Kidney epithelial cell (primary cell): ENCODE measurements around the gene APBB1IP. TPM values are rescaled to one million over a fixed set of nuclear protein-coding genes. Genes with fewer than 3 reads are reported as not detected.

Experiments
- DNase-seq: peaks from one replicate; pipeline ENCODE4 v3.0.0-alpha.2; 2010; ENCODE audit warnings: low read depth
- H3K27me3 ChIP-seq: 2 replicates; pipeline ENCODE4 v1.6.0; 2011; ENCODE audit warnings: low read length; ENCODE audit not compliant: control insufficient read depth, insufficient read depth
- H3K36me3 ChIP-seq: 2 replicates; pipeline ENCODE4 v1.5.1; 2011; ENCODE audit warnings: low read length; ENCODE audit not compliant: control insufficient read depth, insufficient read depth
- H3K4me3 ChIP-seq: 2 replicates; pipeline ENCODE4 v1.5.1; 2011; ENCODE audit warnings: low read depth, mild to moderate bottlenecking, control low read depth, low read length
- CTCF ChIP-seq: IDR thresholded peaks from 2 replicates; pipeline ENCODE4 v1.5.1; 2011; ENCODE audit warnings: mild to moderate bottlenecking, moderate library complexity, low read length, control low read depth, inconsistent platforms; ENCODE audit not compliant: insufficient read depth, poor library complexity, severe bottlenecking
- total RNA-seq: library from RNA; depleted of rRNA; stranded (reverse); fragments of >200 nt; gene quantifications from 2 replicates; pipeline ENCODE4 v1.2.3, GENCODE V29; 2015

Gene APBB1IP
- total RNA-seq, 1 donor from 2014 or later: 1.8 TPM

- no peak overlapping the region for H3K4me3 ChIP-seq
- no peaks in the 10 kb centered on the region for H3K27me3 ChIP-seq
- no peak for DNase-seq
- no peak for TF ChIP-seq CTCF
- H3K36me3 ChIP-seq: no peaks in the 10 kb centered on the region
Observed at GRCh38 chr10:26506736-26507135, 68.6 kb downstream of the APBB1IP start.

- Histone ChIP-seq H3K27me3 (no peaks in the 10 kb centered on the region), H3K4me3 (no peak overlapping the region), H3K36me3 (no peaks in the 10 kb centered on the region)
- TF ChIP-seq CTCF: no peak
- DNase-seq: no peak
Observed at GRCh38 chr10:26507441-26507840, 69.3 kb downstream of the APBB1IP start.

- no peak for TF ChIP-seq CTCF
- no peak overlapping the region for H3K4me3 ChIP-seq
- H3K27me3 ChIP-seq: no peaks in the 10 kb centered on the region
- DNase-seq: no peak
- no peaks in the 10 kb centered on the region for H3K36me3 ChIP-seq
Observed at GRCh38 chr10:26508016-26508415, 69.9 kb downstream of the APBB1IP start.

GRCh38 chr10:26509307-26509706, 71.2 kb downstream of the APBB1IP start:
- no peak overlapping the region for H3K4me3 ChIP-seq
- no peaks in the 10 kb centered on the region for H3K36me3 ChIP-seq
- H3K27me3 ChIP-seq: no peaks in the 10 kb centered on the region
- TF ChIP-seq CTCF: no peak
- no peak for DNase-seq

- no peak for DNase-seq
- Histone ChIP-seq H3K27me3 (no peaks in the 10 kb centered on the region), H3K36me3 (no peaks in the 10 kb centered on the region), H3K4me3 (no peak overlapping the region)
- no peak for TF ChIP-seq CTCF
Observed at GRCh38 chr10:26513101-26513500, 75.0 kb downstream of the APBB1IP start.

GRCh38 chr10:26516540-26517101, 78.5 kb downstream of the APBB1IP start:
- DNase-seq: no peak
- Histone ChIP-seq H3K4me3 (no peak overlapping the region), H3K27me3 (no peaks in the 10 kb centered on the region), H3K36me3 (no peaks in the 10 kb centered on the region)
- TF ChIP-seq CTCF: no peak
